ENCODE data around the gene KCNK17. TPM values are rescaled to one million over a fixed set of nuclear protein-coding genes. Genes with fewer than 3 reads are reported as not detected.

The KCNK17 gene
- total RNA-seq, 1 experiment from 2014 or later = 1.2 TPM

DNA sequence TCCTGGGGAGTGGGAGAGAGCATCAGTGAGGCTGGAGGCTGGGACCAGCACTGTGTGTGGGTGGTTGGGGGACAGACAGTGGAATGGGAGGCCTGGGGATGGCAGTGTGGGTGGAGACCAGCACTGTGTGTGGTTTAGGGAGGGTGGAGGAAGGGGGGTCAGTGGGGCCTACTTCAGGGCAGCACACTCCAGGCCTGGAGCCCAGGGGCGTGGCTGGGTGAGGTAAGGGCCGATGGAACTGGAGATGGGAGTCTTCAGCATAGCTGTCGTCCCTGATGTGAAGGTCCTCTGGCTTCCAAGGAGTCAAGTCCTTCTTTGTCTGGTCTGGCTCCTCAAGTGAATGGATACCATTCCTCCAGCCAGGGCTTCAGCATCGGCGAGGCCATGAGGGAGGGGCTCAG lies 18.6 kb downstream of the KCNK17 start:
- H3K27me3 ChIP-seq (ENCODE audit: insufficient read depth, low read length) = no peaks in the 10 kb centered on the region; the same call in 1 of the 2 replicates
- H3K27me3 Mint-ChIP-seq (ENCODE audit: low read depth) = peaks cover 10% of the 10 kb centered on the region
- H3K4me2 ChIP-seq (ENCODE audit: insufficient read depth, insufficient read length, low read length) = no peak overlapping the region
- no CpG with 5 or more reads among the region's 5 CpGs for WGBS (ENCODE audit: extremely low coverage, insufficient read length, low lambda C conversion rate)
- no peak overlapping the region for H4K91ac ChIP-seq (ENCODE audit: insufficient read length, low read depth, low read length)
- H4K5ac ChIP-seq (ENCODE audit: insufficient read length, low read depth, low read length) = no peak overlapping the region
- TF ChIP-seq, protein P1, sequence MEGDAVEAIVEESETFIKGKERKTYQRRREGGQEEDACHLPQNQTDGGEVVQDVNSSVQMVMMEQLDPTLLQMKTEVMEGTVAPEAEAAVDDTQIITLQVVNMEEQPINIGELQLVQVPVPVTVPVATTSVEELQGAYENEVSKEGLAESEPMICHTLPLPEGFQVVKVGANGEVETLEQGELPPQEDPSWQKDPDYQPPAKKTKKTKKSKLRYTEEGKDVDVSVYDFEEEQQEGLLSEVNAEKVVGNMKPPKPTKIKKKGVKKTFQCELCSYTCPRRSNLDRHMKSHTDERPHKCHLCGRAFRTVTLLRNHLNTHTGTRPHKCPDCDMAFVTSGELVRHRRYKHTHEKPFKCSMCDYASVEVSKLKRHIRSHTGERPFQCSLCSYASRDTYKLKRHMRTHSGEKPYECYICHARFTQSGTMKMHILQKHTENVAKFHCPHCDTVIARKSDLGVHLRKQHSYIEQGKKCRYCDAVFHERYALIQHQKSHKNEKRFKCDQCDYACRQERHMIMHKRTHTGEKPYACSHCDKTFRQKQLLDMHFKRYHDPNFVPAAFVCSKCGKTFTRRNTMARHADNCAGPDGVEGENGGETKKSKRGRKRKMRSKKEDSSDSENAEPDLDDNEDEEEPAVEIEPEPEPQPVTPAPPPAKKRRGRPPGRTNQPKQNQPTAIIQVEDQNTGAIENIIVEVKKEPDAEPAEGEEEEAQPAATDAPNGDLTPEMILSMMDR (conservative IDR thresholded peaks at IDR 0.05) = no peak
- H3K9me3 ChIP-seq (ENCODE audit: control insufficient read depth, low read depth, low read length) = no peaks in the 10 kb centered on the region
- no peak overlapping the region for H3K14ac ChIP-seq (ENCODE audit: insufficient read depth, low read length)
- H3K4me1 Mint-ChIP-seq = peaks cover 55 to 57% of the 10 kb centered on the region in 2 experiments
- H3K79me2 ChIP-seq (ENCODE audit: insufficient read depth, low read length) = no peaks in the 10 kb centered on the region
- H3T11ph ChIP-seq (ENCODE audit: low read length) = no peak overlapping the region
- no peak overlapping the region for H2AK5ac ChIP-seq (ENCODE audit: insufficient read length, low read length)
- no peaks in the 10 kb centered on the region for H3K79me1 ChIP-seq (ENCODE audit: insufficient read depth, low read depth, low read length, poor library complexity, severe bottlenecking)
- no peak overlapping the region for H4K8ac ChIP-seq (replicated peaks; ENCODE audit: insufficient read length, low read depth, low read length)
- no peak overlapping the region for H2BK15ac ChIP-seq (ENCODE audit: low read depth, low read length)
- H3K18ac ChIP-seq (ENCODE audit: insufficient read length, low read depth, low read length) = no peak overlapping the region
- no peak overlapping the region for H3K9ac ChIP-seq (ENCODE audit: extremely low read depth, insufficient read length, low read length)
- no peak overlapping the region for H2AFZ ChIP-seq (ENCODE audit: low read length)
- peak overlapping the region in 2 of 3 experiments; percentile 60 to 63; a peak in 3 of 7 replicates for H3K27ac Mint-ChIP-seq
- no peak overlapping the region for H3K4me3 Mint-ChIP-seq
- no peak overlapping the region for H3K4ac ChIP-seq (ENCODE audit: low read depth, low read length)
- H2BK20ac ChIP-seq (ENCODE audit: low read depth, low read length, poor library complexity, severe bottlenecking) = no peak overlapping the region
- H3K27ac ChIP-seq (ENCODE audit: insufficient read length, low read depth, low read length) = no peak overlapping the region
- H3K23me2 ChIP-seq (ENCODE audit: insufficient read length, low read depth, low read length, poor library complexity, severe bottlenecking) = no peaks in the 10 kb centered on the region
- H2BK120ac ChIP-seq (ENCODE audit: low read depth, low read length, poor library complexity, severe bottlenecking) = no peak overlapping the region
- no peak for DNase-seq
- no peak overlapping the region for H2BK5ac ChIP-seq (ENCODE audit: insufficient read length, low read length)
- H3K4me1 ChIP-seq (ENCODE audit: insufficient read depth, low read length) = peaks cover 10% of the 10 kb centered on the region
- H3K56ac ChIP-seq (ENCODE audit: insufficient read length, low read depth, low read length) = no peak overlapping the region
- H4K20me1 ChIP-seq (ENCODE audit: control insufficient read depth, insufficient read depth, insufficient read length) = no peaks in the 10 kb centered on the region
- H3K36me3 Mint-ChIP-seq (ENCODE audit: insufficient read depth in 1 of 3, low read depth in 3 of 3) = no peaks in the 10 kb centered on the region; a peak in 1 of 7 replicates
- H3K9me3 Mint-ChIP-seq = no peaks in the 10 kb centered on the region; a peak in 1 of 5 replicates
- H2BK12ac ChIP-seq (ENCODE audit: insufficient read length, low read depth, low read length) = no peak overlapping the region
- H3K23ac ChIP-seq (ENCODE audit: insufficient read length, low read depth, low read length) = no peak overlapping the region

All from H9 (cell line).